ENCODE results near the gene NYNRIN.
A peak's percentile ranks its signal among the peaks of the same experiment; 100 is the strongest.

Gene NYNRIN

GRCh38 chr14:24430143-24430681 is 31.4 kb downstream of the NYNRIN start:
- TF ChIP-seq CTCF (IDR thresholded peaks at IDR 0.05; ENCODE audit: unreplicated experiment in 3 of 3) = no peak
- Mint-ChIP-seq H3K4me3 (peak overlapping the region; percentile 87 to 94 (median 92)), H3K4me1 (peaks cover 49% of the 10 kb centered on the region), H3K36me3 (ENCODE audit: low read depth) (peaks cover 23% of the 10 kb centered on the region), H3K27ac (peak overlapping the region; percentile 28 to 96 (median 95)), H3K27me3 (ENCODE audit: low read depth) (peaks cover 3% of the 10 kb centered on the region), H3K9me3 (no peaks in the 10 kb centered on the region)

DNA sequence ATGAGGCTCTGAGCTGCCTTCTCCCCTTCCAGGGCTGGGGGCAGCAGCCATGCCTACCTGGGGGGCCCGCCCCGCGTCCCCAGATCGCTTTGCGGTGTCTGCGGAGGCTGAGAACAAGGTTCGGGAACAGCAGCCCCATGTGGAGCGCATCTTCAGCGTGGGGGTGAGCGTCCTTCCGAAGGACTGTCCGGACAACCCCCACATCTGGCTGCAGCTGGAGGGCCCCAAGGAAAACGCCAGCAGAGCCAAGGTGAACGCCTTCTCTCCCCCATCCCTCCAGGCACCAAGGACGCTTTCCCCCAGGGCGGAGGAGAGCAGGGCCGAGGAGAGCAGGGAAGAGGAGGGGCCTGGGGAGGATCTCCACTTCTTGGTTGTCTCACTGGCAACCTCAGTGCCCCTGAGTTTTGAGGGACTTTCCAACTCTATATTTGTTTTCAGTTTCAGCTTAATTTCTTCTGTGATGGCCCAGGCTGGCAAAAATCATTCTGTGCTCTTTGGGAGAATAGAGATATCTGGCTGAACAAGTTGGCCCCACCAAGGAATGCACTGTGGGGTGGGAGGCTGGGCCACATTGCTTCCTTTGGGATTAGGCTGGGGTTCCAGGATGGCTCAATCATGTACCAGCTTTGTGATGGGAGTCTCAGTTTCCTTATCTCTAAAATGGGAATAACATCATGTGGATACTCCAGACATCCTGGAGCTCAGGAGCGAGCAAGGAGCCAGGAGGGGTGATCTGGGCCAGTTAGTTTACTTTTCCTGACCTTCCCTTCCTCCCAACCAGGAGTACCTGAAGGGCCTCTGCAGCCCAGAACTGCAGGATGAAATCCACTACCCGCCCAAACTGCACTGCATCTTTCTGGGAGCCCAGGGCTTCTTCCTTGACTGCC is 32.1 kb downstream of the NYNRIN start:
- Mint-ChIP-seq H3K27me3 (ENCODE audit: low read depth) (peaks cover 3% of the 10 kb centered on the region), H3K27ac (peak overlapping the region; percentile 28 to 96 (median 95))

DNA sequence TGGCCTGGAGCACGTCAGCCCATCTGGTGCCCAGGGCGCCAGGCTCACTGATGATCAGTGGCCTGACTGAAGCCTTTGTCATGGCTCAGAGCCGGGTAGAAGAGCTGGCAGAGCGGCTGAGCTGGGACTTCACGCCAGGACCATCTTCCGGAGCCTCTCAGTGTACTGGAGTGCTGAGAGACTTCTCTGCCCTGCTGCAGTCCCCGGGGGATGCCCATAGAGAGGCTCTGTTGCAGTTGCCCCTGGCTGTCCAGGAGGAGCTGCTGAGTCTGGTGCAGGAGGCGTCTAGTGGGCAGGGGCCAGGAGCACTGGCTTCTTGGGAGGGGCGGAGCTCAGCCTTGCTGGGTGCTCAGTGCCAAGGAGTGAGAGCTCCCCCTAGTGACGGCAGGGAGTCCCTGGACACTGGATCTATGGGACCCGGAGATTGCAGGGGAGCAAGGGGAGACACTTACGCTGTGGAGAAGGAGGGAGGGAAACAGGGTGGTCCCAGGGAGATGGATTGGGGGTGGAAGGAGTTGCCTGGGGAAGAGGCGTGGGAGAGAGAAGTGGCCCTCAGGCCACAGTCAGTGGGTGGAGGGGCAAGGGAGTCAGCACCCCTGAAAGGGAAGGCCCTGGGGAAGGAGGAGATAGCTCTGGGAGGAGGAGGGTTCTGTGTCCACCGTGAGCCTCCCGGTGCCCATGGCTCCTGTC is 32.9 kb downstream of the NYNRIN start:
- H3K27ac Mint-ChIP-seq = peak overlapping the region; percentile 28 to 96 (median 56)
- H3K4me1 Mint-ChIP-seq = peaks cover 42% of the 10 kb centered on the region
- peak overlapping the region; percentile 87 to 94 (median 92) for H3K4me3 Mint-ChIP-seq
- peaks cover 26% of the 10 kb centered on the region for H3K36me3 Mint-ChIP-seq (ENCODE audit: low read depth)
- TF ChIP-seq CTCF (IDR thresholded peaks at IDR 0.05; ENCODE audit: unreplicated experiment in 3 of 3) = peak; percentile 82 to 88 (median 86)
- H3K9me3 Mint-ChIP-seq = no peaks in the 10 kb centered on the region
- peaks cover under 1% of the 10 kb centered on the region for H3K27me3 Mint-ChIP-seq (ENCODE audit: low read depth)

More for the DNA sequence above, 32.1 kb downstream of the NYNRIN start:
- Mint-ChIP-seq H3K4me3 (peak overlapping the region; percentile 87 to 94 (median 92)), H3K36me3 (ENCODE audit: low read depth) (peaks cover 23% of the 10 kb centered on the region), H3K4me1 (peaks cover 45% of the 10 kb centered on the region), H3K9me3 (no peaks in the 10 kb centered on the region)
- no peak for TF ChIP-seq CTCF (IDR thresholded peaks at IDR 0.05; ENCODE audit: unreplicated experiment in 3 of 3)

DNA sequence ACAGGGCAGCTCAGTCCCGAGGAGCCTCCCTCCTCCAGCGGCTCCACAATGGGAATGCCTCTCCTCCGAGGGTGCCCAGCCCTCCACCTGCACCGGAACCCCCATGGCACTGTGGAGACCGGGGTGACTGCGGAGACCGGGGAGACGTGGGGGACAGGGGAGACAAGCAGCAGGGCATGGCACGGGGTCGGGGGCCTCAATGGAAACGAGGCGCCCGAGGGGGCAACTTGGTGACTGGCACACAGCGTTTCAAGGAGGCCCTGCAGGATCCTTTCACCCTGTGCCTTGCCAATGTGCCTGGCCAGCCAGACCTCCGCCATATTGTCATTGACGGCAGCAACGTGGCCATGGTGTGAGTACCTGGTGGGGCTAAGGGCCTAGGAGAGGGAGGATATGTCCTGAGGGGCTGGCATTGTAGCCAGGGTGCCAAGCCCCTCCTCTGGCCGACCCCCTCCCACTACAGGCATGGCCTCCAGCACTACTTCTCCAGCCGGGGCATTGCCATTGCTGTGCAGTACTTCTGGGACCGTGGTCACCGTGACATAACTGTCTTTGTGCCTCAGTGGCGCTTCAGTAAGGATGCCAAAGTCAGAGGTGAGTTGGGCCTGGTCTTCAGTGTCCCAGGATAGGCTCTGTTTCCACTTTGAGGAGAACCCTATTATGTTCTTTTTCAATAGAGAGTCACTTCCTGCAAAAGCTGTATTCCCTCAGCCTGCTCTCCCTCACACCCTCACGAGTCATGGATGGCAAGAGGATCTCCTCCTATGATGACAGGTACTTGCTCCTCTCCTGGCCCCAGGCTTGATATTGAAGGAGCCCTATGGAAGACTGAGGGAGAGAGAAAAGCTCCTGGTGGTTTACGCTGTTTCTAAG is 33.7 kb downstream of the NYNRIN start:
- TF ChIP-seq CTCF (IDR thresholded peaks at IDR 0.05; ENCODE audit: unreplicated experiment in 3 of 3) = no peak

GRCh38 chr14:24434036-24434435 is 35.2 kb downstream of the NYNRIN start:
- H3K4me3 Mint-ChIP-seq = no peak overlapping the region
- H3K27me3 Mint-ChIP-seq (ENCODE audit: low read depth) = no peaks in the 10 kb centered on the region
- H3K4me1 Mint-ChIP-seq = peaks cover 44% of the 10 kb centered on the region
- H3K36me3 Mint-ChIP-seq (ENCODE audit: low read depth) = peaks cover 44% of the 10 kb centered on the region
- TF ChIP-seq CTCF (IDR thresholded peaks at IDR 0.05; ENCODE audit: unreplicated experiment in 3 of 3) = no peak
- no peaks in the 10 kb centered on the region for H3K9me3 Mint-ChIP-seq
- H3K27ac Mint-ChIP-seq = no peak overlapping the region

More for the DNA sequence above, 33.7 kb downstream of the NYNRIN start:
- Mint-ChIP-seq H3K9me3 (no peaks in the 10 kb centered on the region), H3K4me1 (peaks cover 44% of the 10 kb centered on the region), H3K27ac (peak overlapping the region in 2 of 3 experiments; percentile 28 to 38), H3K4me3 (peak overlapping the region; percentile 65 to 87 (median 68)), H3K27me3 (ENCODE audit: low read depth) (no peaks in the 10 kb centered on the region), H3K36me3 (ENCODE audit: low read depth) (peaks cover 32% of the 10 kb centered on the region)
